ENCODE data around the gene UGT2B28.
"Not testable (repeated sequence)": the region's sequence is repeated elsewhere in the genome, so short reads cannot be mapped to it uniquely, and the experiment has no call there.

- TF ChIP-seq, protein P1, sequence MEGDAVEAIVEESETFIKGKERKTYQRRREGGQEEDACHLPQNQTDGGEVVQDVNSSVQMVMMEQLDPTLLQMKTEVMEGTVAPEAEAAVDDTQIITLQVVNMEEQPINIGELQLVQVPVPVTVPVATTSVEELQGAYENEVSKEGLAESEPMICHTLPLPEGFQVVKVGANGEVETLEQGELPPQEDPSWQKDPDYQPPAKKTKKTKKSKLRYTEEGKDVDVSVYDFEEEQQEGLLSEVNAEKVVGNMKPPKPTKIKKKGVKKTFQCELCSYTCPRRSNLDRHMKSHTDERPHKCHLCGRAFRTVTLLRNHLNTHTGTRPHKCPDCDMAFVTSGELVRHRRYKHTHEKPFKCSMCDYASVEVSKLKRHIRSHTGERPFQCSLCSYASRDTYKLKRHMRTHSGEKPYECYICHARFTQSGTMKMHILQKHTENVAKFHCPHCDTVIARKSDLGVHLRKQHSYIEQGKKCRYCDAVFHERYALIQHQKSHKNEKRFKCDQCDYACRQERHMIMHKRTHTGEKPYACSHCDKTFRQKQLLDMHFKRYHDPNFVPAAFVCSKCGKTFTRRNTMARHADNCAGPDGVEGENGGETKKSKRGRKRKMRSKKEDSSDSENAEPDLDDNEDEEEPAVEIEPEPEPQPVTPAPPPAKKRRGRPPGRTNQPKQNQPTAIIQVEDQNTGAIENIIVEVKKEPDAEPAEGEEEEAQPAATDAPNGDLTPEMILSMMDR (tag by site-specific recombination; IDR thresholded peaks at IDR 0.05), result not testable (repeated sequence)
- TF ChIP-seq, protein P2, sequence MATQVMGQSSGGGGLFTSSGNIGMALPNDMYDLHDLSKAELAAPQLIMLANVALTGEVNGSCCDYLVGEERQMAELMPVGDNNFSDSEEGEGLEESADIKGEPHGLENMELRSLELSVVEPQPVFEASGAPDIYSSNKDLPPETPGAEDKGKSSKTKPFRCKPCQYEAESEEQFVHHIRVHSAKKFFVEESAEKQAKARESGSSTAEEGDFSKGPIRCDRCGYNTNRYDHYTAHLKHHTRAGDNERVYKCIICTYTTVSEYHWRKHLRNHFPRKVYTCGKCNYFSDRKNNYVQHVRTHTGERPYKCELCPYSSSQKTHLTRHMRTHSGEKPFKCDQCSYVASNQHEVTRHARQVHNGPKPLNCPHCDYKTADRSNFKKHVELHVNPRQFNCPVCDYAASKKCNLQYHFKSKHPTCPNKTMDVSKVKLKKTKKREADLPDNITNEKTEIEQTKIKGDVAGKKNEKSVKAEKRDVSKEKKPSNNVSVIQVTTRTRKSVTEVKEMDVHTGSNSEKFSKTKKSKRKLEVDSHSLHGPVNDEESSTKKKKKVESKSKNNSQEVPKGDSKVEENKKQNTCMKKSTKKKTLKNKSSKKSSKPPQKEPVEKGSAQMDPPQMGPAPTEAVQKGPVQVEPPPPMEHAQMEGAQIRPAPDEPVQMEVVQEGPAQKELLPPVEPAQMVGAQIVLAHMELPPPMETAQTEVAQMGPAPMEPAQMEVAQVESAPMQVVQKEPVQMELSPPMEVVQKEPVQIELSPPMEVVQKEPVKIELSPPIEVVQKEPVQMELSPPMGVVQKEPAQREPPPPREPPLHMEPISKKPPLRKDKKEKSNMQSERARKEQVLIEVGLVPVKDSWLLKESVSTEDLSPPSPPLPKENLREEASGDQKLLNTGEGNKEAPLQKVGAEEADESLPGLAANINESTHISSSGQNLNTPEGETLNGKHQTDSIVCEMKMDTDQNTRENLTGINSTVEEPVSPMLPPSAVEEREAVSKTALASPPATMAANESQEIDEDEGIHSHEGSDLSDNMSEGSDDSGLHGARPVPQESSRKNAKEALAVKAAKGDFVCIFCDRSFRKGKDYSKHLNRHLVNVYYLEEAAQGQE (tag by site-specific recombination; IDR thresholded peaks at IDR 0.05), result not testable (repeated sequence)
- not testable (repeated sequence) for TF ChIP-seq ZNF121 (tag by site-specific recombination; IDR thresholded peaks at IDR 0.05); ZEB2 (tag by site-specific recombination; IDR thresholded peaks at IDR 0.05); ZNF560 (tag by site-specific recombination; IDR thresholded peaks at IDR 0.05; ENCODE audit: borderline replicate concordance); ZNF146 (tag by site-specific recombination; IDR thresholded peaks at IDR 0.05); ZNF354C (tag by site-specific recombination; IDR thresholded peaks at IDR 0.05; ENCODE audit: borderline replicate concordance, low read depth); ZNF549 (tag by site-specific recombination; IDR thresholded peaks at IDR 0.05); TCF7L2 (IDR thresholded peaks at IDR 0.05; ENCODE audit: borderline replicate concordance, low read depth, low read length); ZNF529 (tag by site-specific recombination; IDR thresholded peaks at IDR 0.05; ENCODE audit: insufficient replicate concordance); ZNF530 (tag by site-specific recombination; IDR thresholded peaks at IDR 0.05; ENCODE audit: low read depth)
Measured at GRCh38 chr4:69310262-69310661, 30.0 kb downstream of the UGT2B28 start.

Measured in HEK293 (cell line).